ENCODE measurements around the gene SERPINB8.

SERPINB8 gene

GRCh38 chr18:64002581-64002980 lies 32.7 kb downstream of the SERPINB8 start:
- no peak for TF ChIP-seq POLR2AphosphoS5 (IDR thresholded peaks at IDR 0.05; ENCODE audit: low read depth, low read length)
- TF ChIP-seq TAF1 (IDR thresholded peaks at IDR 0.05; ENCODE audit: low read depth, low read length), result no peak
- no peak for TF ChIP-seq POU2F2 (IDR thresholded peaks at IDR 0.05; ENCODE audit: low read depth, low read length)
- no peak for TF ChIP-seq POLR2A (IDR thresholded peaks at IDR 0.05; ENCODE audit: low read depth, low read length)
- no peak for TF ChIP-seq SPI1 (IDR thresholded peaks at IDR 0.05; ENCODE audit: low read depth, low read length)
- no peak for TF ChIP-seq PAX5 (IDR thresholded peaks at IDR 0.05; ENCODE audit: insufficient read depth, low read length, severe bottlenecking)
- no peak for FAIRE-seq
- DNase-seq (ENCODE audit: insufficient read length, low spot score), result no peak

- no peak for FAIRE-seq
- DNase-seq (ENCODE audit: insufficient read length, low spot score), result no peak
- no peak for TF ChIP-seq SPI1 (IDR thresholded peaks at IDR 0.05; ENCODE audit: low read depth, low read length)
- no peak for TF ChIP-seq POLR2A (IDR thresholded peaks at IDR 0.05; ENCODE audit: low read depth, low read length)
- no peak for TF ChIP-seq PAX5 (IDR thresholded peaks at IDR 0.05; ENCODE audit: insufficient read depth, low read length, severe bottlenecking)
- no peak for TF ChIP-seq POLR2AphosphoS5 (IDR thresholded peaks at IDR 0.05; ENCODE audit: low read depth, low read length)
- TF ChIP-seq TAF1 (IDR thresholded peaks at IDR 0.05; ENCODE audit: low read depth, low read length), result no peak
- no peak for TF ChIP-seq POU2F2 (IDR thresholded peaks at IDR 0.05; ENCODE audit: low read depth, low read length)
Observed at GRCh38 chr18:64009305-64009704, 39.4 kb downstream of the SERPINB8 start.

GRCh38 chr18:64011513-64011912 lies 41.6 kb downstream of the SERPINB8 start:
- no peak for TF ChIP-seq POLR2AphosphoS5 (IDR thresholded peaks at IDR 0.05; ENCODE audit: low read depth, low read length)
- TF ChIP-seq TAF1 (IDR thresholded peaks at IDR 0.05; ENCODE audit: low read depth, low read length), result no peak
- TF ChIP-seq POLR2A (IDR thresholded peaks at IDR 0.05; ENCODE audit: low read depth, low read length), result no peak
- TF ChIP-seq POU2F2 (IDR thresholded peaks at IDR 0.05; ENCODE audit: low read depth, low read length), result no peak
- TF ChIP-seq SPI1 (IDR thresholded peaks at IDR 0.05; ENCODE audit: low read depth, low read length), result no peak
- DNase-seq (ENCODE audit: insufficient read length, low spot score) (no peak), FAIRE-seq (no peak)

GRCh38 chr18:64017870-64018269 lies 48.0 kb downstream of the SERPINB8 start:
- FAIRE-seq (no peak), DNase-seq (ENCODE audit: insufficient read length, low spot score) (no peak)
- TF ChIP-seq PAX5 (IDR thresholded peaks at IDR 0.05; ENCODE audit: insufficient read depth, low read length, severe bottlenecking) (no peak), POLR2A (IDR thresholded peaks at IDR 0.05; ENCODE audit: low read depth, low read length) (no peak), POLR2AphosphoS5 (IDR thresholded peaks at IDR 0.05; ENCODE audit: low read depth, low read length) (no peak), POU2F2 (IDR thresholded peaks at IDR 0.05; ENCODE audit: low read depth, low read length) (no peak), SPI1 (IDR thresholded peaks at IDR 0.05; ENCODE audit: low read depth, low read length) (no peak), TAF1 (IDR thresholded peaks at IDR 0.05; ENCODE audit: low read depth, low read length) (no peak)

- DNase-seq (ENCODE audit: insufficient read length, low spot score) (no peak), FAIRE-seq (no peak)
- TF ChIP-seq PAX5 (IDR thresholded peaks at IDR 0.05; ENCODE audit: insufficient read depth, low read length, severe bottlenecking) (no peak), TAF1 (IDR thresholded peaks at IDR 0.05; ENCODE audit: low read depth, low read length) (no peak), POLR2AphosphoS5 (IDR thresholded peaks at IDR 0.05; ENCODE audit: low read depth, low read length) (no peak), SPI1 (IDR thresholded peaks at IDR 0.05; ENCODE audit: low read depth, low read length) (no peak), POLR2A (IDR thresholded peaks at IDR 0.05; ENCODE audit: low read depth, low read length) (no peak), POU2F2 (IDR thresholded peaks at IDR 0.05; ENCODE audit: low read depth, low read length) (no peak)
Observed at GRCh38 chr18:64019922-64020756, 50.3 kb downstream of the SERPINB8 start.

- DNase-seq (ENCODE audit: insufficient read length, low spot score) (no peak), FAIRE-seq (no peak)
- TF ChIP-seq SPI1 (IDR thresholded peaks at IDR 0.05; ENCODE audit: low read depth, low read length), result no peak
- no peak for TF ChIP-seq POLR2AphosphoS5 (IDR thresholded peaks at IDR 0.05; ENCODE audit: low read depth, low read length)
- TF ChIP-seq PAX5 (IDR thresholded peaks at IDR 0.05; ENCODE audit: insufficient read depth, low read length, severe bottlenecking), result no peak
Observed at GRCh38 chr18:64026350-64026749, 56.5 kb downstream of the SERPINB8 start.

- TF ChIP-seq SPI1 (IDR thresholded peaks at IDR 0.05; ENCODE audit: low read depth, low read length) (peak; percentile 80), POLR2AphosphoS5 (IDR thresholded peaks at IDR 0.05; ENCODE audit: low read depth, low read length) (no peak), POLR2A (IDR thresholded peaks at IDR 0.05; ENCODE audit: low read depth, low read length) (no peak), TAF1 (IDR thresholded peaks at IDR 0.05; ENCODE audit: low read depth, low read length) (no peak), POU2F2 (IDR thresholded peaks at IDR 0.05; ENCODE audit: low read depth, low read length) (no peak), PAX5 (IDR thresholded peaks at IDR 0.05; ENCODE audit: insufficient read depth, low read length, severe bottlenecking) (no peak)
- FAIRE-seq (peak; percentile 63), DNase-seq (ENCODE audit: insufficient read length, low spot score) (no peak)
Observed at GRCh38 chr18:64027931-64028695, 58.2 kb downstream of the SERPINB8 start.

- FAIRE-seq, result no peak
- TF ChIP-seq POLR2A (IDR thresholded peaks at IDR 0.05; ENCODE audit: low read depth, low read length) (no peak), PAX5 (IDR thresholded peaks at IDR 0.05; ENCODE audit: insufficient read depth, low read length, severe bottlenecking) (no peak), POLR2AphosphoS5 (IDR thresholded peaks at IDR 0.05; ENCODE audit: low read depth, low read length) (no peak), POU2F2 (IDR thresholded peaks at IDR 0.05; ENCODE audit: low read depth, low read length) (no peak)
- no peak for DNase-seq (ENCODE audit: insufficient read length, low spot score)
Observed at GRCh38 chr18:64029096-64029495, 59.2 kb downstream of the SERPINB8 start.

GRCh38 chr18:64031411-64031810 lies 61.5 kb downstream of the SERPINB8 start:
- TF ChIP-seq PAX5 (IDR thresholded peaks at IDR 0.05; ENCODE audit: insufficient read depth, low read length, severe bottlenecking), result no peak
- TF ChIP-seq TAF1 (IDR thresholded peaks at IDR 0.05; ENCODE audit: low read depth, low read length), result no peak
- no peak for TF ChIP-seq POLR2A (IDR thresholded peaks at IDR 0.05; ENCODE audit: low read depth, low read length)
- no peak for TF ChIP-seq POLR2AphosphoS5 (IDR thresholded peaks at IDR 0.05; ENCODE audit: low read depth, low read length)
- no peak for TF ChIP-seq POU2F2 (IDR thresholded peaks at IDR 0.05; ENCODE audit: low read depth, low read length)
- no peak for TF ChIP-seq SPI1 (IDR thresholded peaks at IDR 0.05; ENCODE audit: low read depth, low read length)
- FAIRE-seq, result no peak
- DNase-seq (ENCODE audit: insufficient read length, low spot score), result no peak

Measured in GM12891 (cell line).